SKM-1 treated with dmso at 0.1 percent for 144 hours (cell line): Measurements from ENCODE around the gene MYLK4.
"Not testable (repeated sequence)": the region's sequence is repeated elsewhere in the genome, so short reads cannot be mapped to it uniquely, and the experiment has no call there.

Experiments
- DNase-seq: peaks from one replicate; lab custom pipeline; 2025; ENCODE audit not compliant: unreplicated experiment; lab: John Stamatoyannopoulos, UW

Gene MYLK4

DNA sequence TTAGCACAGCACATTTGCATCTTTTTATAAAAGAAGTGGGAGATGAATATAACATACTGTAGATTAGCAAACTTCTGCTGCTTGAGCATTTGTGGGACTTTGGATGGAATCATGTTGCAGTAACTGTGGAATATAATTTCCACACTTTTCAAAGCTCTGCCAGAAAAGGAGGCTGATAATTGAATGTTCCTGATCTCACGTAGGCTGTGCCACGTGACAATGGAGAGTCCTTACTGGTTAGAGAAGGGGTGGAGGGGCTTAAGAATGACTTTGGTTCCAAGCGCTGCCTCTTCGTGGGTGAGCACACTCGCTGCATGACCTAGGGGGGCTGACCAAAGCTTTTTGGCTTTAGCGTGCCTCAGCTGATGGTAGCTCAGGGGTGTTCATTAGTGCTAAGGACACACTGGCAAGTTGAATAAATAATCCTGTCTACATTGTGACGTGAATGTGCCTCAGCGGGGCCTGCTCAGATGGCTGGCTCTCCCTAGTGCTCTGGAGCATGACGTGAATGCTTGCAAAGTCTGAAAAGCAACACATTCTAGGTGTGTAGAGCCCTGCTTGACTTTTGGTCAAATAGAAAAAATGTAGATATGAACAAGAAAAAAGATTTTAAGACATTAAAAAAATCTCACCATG lies 29.5 kb upstream of the MYLK4 start:
- no peak for DNase-seq

DNA sequence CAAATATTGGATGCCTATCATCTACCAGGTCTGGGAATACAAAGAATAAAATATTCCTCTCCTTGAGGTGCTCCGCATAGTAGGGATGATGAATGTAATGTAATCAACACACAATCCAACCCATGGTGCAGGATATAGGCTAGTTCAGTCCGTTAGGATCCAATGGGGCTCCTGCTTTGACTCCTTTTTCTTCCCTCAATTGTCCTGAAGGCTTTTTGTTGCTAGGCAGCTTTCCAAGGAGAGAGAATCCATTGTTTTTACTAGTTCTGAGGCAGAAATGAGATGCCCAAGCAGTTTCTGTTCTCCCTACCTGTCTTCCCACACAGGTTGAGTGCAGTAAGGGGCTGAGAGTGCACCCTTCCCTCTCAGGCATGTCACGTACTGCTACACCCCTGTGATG lies 26.5 kb upstream of the MYLK4 start:
- no peak for DNase-seq

DNA sequence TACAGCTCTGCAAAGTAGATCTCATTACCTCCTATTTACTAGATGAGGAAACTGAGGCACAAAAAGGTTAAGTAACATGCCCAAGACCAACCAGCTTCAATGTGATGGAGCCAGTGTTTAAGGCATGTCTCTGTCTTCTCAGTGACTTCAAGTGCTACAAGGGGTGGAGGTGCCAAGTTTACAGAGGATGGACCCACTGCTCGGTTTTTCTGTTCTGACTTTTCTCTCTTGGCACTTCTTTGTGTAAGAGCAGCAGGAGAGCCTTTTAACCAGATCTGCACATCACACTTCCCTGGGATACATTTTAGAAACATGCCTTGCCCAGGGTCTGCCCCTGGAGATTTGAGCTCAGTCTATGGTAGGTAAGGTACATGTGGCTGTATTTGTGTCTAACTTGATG lies 24.3 kb upstream of the MYLK4 start:
- no peak for DNase-seq

DNA sequence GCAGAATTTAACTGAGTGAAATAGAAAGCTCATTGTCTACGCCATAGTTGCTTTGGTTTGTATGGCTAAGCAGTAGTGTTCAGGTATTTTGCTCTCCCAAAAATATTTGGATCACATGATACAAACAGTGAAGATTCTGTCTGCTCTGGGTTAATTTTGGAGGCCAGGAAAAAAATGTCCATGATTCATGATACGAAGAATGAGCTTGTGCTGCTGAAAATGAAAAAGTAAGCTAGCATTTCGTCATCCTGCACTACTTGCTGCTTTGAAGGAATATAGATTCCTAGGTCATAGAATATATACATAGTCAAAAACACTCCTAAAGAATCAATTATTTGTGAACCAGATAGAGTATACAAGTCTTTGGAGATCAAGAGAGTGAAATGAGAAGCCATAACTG lies 22.7 kb upstream of the MYLK4 start:
- no peak for DNase-seq

DNA sequence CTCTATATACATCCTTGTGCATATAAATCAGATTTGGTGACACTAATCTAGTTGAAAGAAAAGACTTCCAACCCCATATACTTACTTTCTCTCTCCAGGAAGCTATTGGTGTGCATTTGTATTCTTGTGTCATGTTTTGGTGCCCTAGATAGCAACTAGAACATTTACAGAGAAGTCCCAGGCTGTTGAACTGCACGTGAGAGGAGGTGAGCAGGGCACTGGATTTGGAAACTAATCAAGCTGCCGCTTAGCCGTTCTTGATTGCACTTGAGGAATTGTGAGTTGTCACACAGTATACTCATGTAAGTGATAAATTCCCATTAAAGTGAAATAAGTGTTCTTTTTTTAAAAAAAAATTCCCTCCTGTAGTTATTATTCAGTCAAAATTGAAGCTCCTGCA lies 22.1 kb upstream of the MYLK4 start:
- DNase-seq: no peak

DNA sequence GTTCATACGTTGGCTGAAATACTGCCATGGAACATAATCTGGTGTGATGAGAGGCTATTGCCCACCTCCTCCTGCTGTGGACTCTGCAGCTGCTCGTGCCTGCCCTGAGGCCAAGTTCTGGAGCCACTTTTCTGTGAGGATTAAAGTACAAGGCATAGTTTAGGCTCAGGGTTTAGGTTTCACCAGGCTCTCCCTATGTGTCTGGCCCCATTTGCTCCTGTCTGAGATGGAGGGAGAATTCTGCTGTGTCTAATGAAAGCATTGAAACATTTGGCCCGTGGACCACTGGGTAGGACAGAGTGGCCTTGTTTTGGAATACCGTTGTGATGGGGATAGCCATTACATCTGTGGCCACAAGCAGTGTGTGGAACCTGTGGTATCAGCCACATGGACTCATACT lies 20.4 kb upstream of the MYLK4 start:
- no peak for DNase-seq

DNA sequence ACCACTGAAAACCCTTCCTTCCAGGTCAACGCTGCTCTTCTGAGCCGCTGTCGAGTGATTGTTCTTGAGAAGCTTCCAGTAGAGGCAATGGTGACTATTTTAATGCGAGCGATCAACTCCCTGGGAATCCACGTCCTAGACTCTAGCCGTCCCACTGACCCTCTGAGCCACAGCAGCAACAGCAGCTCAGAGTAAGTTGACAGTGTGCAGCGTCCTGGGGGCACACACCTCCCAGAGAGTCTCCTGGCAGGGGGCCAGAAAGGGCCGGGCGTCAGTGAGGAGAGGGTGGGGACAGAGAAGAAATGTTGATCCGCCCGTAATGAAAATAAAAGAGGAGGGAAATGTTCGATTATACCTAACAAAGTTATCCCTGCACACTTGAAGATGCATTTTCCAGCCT lies 19.4 kb upstream of the MYLK4 start:
- no peak for DNase-seq

DNA sequence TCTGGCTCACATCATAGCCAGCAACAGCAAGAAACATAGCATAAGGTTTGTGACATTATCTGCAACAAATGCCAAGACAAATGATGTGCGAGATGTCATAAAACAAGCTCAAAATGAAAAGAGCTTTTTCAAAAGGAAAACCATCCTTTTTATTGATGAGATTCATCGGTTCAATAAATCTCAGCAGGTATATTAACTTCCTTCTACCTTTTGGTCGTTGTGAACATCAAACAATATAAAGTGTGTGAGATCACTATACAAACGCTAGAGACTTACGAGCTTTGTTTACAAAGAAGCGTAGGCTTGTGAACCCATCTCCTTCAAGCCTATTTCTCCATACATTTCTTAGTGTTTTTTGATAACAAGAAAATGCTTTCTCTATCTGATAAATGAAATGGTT lies 18.0 kb upstream of the MYLK4 start:
- DNase-seq: no peak

DNA sequence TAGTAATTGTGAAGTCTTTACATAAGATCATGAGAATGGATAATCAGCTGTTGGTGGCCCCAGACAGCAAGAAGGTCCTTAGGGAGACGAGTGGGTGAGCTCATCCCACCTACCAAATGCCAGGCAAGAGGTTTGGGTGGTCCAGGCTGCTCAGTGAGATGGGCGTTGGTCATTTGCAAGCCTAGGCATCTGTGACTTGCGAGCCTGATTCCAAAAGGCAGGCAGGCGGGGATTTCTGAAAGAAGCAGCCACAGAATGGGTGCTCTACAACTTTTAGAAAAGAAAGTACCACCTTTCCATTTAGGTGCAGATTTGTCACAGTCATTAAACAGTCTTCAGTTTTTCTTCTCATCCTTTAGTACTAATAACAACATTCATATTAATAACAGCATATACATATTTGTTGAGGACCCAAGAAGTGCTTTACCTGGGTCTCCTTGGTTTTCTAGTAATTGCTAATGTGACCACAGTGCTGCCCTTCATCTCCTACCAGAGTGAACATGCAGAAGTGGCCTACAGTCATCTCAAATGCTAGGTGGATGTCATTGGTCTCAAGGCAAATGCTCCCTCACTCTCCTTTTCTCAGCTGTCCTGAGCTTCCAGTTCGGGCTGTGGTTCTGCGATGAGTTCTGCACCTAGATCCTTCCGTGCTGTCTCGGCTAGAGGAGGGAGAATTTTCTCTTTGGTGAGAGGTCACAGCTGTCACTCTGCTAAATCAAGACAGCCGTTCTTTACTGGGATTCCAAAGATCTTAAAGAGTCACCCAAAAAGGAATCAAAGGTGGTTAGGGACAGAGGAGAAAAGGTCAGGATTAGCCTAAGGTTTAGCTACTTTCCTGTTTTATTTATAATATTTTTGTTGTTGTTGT lies 17.2 kb upstream of the MYLK4 start:
- no peak for DNase-seq

DNA sequence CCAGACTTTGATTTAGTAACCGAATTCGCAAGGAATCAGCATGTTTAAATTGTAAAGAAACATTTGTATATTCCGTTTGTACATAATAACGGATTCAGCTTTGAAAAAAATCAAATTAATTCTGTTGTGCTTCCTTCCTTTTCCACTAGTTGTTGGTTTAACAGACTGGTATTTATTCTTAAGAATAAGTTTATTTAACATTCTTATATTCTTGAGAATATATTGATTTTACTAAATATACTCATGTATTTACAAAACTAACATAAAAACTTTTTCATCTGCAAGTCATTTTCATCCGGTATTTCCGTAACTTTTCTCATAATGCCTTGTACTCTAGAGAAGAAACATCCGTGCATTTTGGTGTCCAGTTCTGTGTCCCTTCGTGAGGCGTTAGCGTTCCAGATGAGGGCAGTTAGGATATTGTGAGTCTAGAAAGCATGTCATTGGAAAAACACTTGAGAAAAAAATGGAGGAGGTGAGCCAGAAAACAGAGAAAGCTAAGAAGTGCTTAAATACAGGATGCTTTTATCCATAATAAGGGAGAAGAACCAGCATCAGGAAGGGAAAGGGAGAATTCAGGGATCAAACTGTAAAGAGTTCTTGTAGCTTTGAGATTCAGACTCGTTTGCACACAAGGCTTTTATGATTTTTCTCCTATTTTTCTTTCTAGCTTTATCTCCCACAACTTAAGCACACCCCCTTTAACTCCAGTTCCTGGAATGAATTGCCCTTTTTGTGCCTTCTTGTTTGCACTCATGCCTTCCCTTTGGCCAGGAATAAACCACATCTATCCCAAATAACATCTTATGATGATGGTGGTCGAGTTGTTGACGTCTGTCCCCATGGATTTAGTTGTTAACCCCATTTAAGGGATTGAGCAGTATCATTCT lies 16.3 kb upstream of the MYLK4 start:
- no peak for DNase-seq

DNA sequence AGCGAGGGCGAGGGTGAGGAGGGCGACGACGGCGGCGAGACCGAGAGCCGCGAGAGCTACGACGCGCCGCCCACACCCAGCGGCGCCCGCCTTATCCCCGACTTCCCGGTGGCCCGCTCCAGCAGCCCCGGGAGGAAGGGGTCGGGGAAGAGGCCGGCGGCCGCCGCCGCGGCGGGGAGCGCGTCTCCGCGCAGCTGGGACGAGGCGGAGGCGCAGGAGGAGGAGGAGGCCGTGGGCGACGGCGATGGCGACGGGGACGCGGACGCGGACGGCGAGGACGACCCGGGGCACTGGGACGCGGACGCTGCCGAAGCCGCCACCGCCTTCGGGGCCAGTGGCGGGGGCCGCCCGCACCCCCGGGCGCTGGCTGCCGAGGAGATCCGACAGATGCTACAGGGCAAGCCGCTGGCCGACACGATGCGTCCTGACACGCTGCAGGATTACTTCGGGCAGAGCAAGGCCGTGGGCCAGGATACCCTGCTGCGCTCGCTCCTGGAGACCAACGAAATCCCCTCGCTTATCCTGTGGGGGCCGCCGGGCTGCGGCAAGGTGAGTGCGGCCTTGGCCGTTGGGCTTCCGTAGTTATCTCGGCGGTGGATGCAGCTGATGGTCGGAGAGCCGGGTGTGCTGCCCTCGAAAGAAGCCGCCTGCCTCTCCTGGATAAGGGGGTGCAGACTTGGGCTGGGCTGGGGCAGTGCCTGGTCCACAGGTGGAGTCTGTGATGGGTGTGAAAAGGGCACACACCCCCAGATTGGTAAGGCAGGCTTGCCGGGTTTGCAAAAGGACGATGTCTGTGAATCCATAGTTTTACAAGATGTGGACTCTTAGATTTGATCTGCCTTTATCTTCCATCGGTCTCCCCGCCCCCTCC lies 15.4 kb upstream of the MYLK4 start:
- peak; percentile 8 for DNase-seq

DNA sequence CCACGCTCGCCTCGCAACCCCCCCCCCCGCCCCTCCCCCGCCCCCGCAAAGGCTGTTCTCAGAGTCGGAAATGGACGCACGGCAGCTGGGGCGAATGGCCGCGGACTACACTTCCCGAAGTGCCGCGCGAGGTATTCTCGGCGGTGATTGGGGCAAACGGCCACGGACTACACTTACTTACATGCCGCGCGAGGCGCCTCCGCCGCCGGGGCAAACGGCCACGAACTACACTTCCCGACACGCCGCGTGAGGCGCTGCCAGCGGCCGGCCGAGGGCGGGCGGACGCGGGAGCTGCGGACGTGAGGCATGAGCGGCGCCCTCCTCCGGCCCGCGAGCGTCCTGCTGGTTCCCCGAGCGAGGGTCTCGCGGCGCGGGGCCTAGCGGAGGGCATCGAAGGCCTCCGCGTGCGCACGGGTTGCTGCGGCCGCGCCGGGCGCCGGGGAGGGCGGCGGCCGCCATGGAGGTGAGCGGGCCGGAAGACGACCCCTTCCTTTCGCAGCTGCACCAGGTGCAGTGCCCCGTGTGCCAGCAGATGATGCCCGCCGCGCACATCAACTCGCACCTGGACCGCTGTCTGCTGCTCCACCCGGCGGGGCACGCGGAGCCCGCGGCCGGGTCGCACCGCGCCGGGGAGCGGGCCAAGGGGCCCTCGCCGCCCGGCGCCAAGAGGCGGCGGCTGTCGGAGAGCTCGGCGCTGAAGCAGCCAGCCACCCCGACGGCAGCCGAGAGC lies 14.6 kb upstream of the MYLK4 start, which contains the start of gene WRNIP1:
TSS of gene WRNIP1 (plus strand) at position 228 of the 730 bp plus-strand sequence. CDS start at position 458, 230 bp downstream.
- DNase-seq: peak; percentile 99

DNA sequence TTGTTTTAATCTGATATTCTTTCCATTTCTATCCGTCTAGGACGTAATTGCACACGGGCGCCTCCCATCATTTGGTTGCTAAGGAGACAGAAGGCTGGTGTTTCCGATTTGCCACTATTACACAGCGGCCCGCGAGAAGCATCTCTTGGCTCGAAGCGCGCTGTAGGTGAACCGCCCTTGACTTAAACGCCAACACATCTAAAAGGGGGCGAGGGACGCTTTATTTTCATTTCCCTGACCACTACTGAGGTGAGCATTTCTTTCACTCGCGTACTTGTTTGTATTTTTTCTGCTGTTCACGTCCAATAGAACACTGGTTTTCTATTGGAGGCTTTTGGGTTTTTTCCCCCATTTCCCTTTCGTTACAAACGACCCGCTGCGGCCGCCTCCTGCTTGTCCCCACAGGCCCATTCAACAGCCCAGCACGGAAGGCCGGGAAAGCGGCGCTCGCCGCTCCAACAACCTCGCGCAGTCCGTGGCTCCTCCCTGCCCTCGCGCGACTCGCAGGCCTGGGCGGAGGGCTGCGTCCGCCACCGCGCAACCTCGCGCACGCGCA lies 14.0 kb upstream of the MYLK4 start:
- peak; percentile 99 for DNase-seq

DNA sequence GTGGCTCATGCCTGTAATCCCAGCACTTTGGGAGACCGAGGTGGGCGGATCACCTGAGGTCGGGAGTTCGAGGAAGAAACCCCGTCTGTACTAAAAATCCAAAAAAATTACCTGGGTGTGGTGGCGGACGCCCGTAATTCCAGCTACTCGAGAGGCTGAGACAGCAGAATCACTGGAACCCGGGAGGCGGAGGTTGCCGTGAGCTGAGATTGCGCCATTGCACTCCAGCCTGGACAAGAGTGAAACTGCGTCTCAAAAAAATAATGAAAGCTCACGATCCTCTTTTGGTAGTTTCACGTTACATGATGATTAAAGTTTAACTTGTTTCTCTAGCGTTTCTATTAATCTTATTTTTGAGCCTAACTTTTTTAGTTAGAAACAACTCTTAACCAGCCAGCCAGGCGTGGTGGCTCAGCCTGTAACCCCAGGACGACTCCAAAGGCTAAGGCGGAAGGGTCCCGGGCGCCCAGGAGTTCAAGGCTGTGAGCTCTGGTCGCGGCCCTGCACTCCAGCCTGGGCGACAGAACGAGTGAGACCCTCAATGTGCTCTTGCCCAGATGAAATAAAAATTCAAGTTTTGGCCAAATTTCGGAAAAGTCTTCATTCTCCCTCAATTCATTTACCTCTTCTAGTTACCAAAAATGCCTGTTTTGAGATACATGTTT lies 13.3 kb upstream of the MYLK4 start:
- DNase-seq: no peak

DNA sequence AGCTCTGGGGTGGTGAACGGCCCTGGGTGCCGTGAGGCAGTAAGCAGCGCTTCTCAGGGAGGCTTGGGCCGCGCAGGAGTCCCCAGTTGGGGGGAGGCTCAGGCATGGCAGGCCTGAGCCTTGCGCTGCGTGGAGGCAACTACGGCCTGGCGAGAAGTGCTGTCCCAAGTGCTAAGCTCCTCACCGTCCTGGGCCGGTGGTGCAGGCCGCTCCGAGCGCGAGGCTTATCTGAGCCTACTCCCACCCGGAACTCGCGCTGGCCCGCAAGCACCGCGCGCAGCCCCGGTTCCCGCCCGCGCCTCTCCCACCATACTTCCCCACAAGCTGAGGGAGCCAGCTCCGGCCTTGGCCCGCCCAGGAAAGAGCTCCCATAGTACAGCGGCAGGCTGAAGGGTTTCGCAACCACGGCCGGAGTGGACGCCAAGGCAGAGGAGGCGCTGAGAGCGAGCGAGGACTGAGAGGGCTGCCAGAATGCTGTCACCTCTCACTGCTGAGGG lies 12.7 kb upstream of the MYLK4 start:
- no peak for DNase-seq

DNA sequence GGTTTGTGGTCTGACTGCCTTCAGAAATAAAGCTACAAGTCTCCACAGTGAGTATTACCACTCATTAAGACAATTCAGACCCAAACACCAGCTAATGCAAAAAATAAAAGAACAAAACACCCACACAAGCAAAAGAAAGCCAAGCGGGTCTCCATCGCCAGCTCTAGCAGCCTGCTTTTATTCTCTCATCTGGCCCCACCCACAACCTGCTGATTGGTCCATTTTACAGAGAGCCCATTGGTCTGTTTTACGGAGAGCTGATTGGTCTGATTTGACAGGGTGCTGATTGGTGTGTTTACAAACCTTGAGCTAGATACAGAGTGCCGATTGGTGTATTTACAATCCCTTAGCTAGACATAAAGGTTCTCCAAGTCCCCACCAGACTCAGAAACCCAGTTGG lies 12.1 kb upstream of the MYLK4 start:
- DNase-seq: not testable (repeated sequence)

DNA sequence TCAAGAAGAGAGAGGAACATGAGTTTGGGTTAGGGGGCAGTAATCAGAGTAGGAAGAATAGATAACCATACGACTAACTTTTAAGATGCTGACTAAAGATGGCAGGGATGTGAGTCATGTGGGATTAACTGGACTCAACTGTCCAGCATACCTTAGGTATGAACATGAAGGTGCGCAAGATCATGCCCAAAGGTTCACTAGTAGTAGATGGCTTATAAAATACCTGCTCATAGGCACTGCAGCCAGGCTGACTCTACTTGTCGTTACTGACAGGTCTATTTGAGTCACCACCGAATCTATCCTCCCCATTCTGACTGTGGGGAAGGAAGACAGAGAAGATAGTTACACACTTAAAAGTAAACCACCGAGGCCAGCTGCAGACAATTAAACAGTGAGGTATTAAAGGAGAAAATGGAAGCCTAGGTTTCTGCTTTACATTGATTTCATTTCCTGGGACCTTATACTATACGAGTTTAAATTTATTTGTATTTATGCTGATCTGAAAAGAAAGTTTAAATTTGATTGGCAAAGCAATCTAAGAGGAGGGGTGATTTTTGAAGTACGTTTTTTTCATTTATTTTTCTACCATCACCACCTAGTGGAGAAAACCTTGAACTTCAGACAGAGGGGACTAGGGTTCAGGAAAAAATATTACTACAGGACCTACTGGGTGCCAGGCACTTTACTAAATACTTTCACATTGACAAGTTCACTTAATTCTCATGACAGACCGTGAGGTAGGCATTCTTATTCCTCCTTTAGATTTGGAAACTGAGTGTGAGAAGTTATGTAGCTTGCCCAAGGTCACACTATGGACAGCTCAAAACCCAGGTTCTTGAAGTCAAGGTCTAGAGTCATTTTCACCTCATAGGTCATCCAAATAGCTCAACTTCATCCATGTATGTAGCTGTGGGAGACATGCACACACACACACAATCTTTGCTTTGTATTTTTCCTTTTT lies 10.4 kb upstream of the MYLK4 start:
- DNase-seq: peak; percentile 7

DNA sequence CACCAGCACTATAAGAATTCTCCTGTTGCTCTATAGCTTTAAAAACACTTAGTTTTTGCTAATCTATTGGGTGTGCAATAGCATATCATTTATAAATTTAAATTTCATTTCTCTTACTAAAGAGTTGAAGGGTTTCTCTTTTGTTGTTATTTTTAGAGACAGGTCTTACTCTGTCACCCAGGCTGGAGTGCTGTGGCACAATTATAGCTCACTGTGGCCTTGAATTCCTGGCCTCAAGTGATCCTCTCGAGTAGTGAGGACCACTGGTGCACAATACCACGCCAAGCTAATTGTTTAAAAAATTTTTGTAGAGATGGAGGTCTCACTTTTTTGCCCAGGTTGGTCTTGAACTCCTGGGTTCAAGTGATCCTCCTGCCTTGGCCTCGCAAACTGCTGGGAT lies 8.3 kb upstream of the MYLK4 start:
- DNase-seq: no peak
